DMS 273 (cell line): Measurements from ENCODE around the gene FXYD2.
"Not testable (repeated sequence)": the region's sequence is repeated elsewhere in the genome, so short reads cannot be mapped to it uniquely, and the experiment has no call there.

ENCODE experiments used
- DNase-seq: peaks from one replicate; lab custom pipeline; 2025; ENCODE audit not compliant: unreplicated experiment; lab: John Stamatoyannopoulos, UW

Gene FXYD2

DNA sequence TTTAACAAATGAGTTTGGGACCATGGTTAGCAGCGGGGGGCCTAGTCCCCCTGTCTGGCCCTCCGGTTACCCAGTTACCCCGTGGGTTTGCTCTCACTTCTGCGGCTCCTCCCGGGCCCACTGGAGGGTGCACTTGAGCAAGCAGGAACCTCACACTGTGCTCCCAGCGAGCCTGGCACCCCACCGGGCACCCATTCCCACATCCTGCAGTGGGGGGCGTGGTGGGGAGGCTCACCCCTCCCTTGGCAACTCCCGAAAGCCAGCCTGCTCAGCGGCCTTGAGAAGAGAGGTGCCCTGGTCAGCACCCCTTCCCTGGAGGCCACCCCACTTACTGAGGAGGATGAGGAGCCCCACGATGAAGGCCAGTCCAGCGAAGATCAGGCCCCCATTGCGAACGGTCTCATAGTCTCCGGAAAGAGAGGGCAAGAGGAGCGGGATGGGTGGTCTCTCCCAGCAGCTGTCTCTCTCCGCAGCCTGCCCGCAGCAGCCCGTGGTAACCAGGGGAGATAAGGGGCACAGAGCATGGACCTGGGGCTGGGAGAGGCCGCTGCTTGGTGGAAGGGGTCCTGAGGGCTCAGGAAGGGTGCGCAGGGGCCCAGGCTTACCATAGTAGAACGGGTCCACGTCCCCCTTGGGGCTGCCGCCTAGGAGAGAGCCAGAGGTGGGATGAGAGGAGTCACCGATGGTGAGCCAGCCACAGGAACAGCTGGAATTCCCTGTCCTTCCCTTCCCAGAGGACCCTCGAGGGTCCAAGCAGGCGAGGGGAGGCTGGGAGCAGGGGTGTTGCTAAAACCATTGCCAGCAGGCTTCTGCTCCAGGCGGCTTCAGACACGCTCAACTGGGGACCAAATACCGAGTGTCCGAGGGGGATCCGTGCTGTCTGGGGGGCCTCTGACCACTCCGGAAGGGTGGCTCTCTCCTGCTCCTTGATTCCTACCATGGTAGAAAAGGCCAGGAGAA, 2.2 kb downstream of the FXYD2 start:
- peak; percentile 61 for DNase-seq

DNA sequence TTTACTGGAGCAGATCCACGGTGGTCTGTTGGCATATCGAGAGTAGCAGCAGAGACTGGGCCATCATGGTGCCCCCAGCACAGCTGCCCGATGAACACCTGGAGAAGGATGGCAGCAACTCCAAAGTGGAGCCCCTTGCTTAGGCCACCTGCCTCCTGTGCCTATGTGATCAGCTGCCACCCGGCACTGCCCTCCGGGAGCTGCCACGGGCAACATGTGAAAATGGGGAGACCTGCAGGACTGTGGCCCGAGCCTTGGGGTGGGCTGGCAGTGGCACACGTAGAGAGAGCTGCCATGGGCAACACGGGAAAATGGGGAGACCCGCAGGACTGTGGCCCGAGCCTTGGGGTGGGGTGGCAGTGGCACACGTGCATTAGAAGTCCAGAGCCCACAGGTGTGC, 3.1 kb downstream of the FXYD2 start:
- DNase-seq, result no peak

DNA sequence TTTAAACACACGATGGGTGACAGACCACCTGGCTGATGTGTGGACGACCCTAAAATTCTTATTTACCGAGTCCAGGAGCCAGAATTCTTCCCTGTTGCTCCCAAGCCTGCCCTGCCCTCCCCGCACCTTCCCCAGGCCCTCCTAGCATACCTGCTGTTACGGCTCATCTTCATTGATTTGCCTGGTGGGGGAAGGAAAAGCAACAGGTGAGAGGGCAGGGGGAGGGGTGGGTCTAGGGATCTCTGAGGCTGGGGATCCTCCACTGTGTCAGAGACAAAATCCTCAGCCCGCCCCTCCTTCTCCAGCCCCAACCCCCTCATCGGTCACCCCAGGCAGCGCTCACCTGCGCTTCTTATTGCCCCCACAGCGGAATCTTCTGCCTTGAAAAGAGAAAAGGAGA, 4.0 kb downstream of the FXYD2 start:
- DNase-seq, result no peak

DNA sequence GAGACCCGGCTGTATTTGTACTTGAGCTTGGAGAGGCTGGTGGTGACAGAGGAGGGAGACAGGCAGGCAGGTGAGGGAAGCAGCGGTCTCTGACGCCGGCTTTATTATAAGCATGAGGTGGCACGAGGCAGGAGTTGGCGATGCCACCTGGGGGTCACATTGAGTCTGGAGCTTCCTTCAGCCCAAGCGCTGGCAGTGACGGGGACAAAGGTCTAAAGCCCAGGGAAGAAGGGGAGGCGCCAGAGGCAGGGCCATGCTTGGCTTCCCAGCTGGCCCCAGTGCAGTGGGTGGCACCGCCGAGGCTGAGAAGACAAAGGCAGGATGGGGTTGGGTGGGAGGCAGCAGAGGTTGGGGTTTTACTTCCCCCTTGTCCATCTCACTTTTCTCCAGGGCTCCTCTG, 4.5 kb downstream of the FXYD2 start:
- no peak for DNase-seq

DNA sequence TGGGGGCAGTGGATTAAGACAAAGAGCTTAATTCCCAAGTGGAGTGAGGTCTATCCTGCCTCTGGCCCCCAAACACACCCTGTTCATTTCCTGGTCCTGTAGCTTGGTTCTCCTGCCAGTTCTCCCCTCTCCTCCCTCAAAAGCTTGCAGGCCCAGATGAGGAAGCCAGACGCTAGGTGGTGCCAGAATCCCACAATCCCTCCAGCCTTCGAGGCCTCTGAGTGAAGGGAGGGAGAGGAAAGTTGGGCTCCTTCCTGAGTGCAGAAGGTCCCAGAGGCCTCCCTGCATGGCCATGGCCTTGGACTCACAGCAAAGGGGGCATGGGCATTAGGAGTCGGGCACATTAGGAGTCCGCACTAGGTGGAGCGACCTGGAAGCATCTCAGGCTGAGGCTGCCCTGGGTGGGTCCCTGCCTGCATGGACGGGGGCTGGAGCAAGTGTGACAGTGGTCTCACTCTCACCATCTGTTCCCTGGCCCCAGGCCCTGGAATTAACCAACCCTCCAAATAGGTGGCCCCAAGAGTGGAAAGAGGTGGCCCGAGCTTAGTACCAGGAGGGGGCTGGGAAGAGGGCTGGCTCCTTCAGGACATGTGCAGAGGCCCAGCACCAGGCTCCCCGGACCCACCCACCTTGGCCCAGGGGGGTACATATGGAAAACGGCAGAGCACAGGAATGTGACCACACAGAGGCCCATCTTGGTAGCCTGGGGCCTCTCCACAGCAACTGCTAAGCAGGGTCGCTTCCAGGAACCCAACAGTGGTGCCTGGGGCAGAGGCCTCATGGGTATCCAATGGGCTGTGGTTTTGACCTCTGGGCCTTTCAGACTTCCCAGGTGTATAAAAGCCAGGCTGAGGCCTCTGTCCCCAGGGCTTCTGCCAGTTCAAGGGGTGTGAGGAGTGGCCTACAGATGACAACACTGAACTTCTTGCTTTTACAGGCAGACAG, 5.2 kb downstream of the FXYD2 start:
- DNase-seq, result peak; percentile 84

DNA sequence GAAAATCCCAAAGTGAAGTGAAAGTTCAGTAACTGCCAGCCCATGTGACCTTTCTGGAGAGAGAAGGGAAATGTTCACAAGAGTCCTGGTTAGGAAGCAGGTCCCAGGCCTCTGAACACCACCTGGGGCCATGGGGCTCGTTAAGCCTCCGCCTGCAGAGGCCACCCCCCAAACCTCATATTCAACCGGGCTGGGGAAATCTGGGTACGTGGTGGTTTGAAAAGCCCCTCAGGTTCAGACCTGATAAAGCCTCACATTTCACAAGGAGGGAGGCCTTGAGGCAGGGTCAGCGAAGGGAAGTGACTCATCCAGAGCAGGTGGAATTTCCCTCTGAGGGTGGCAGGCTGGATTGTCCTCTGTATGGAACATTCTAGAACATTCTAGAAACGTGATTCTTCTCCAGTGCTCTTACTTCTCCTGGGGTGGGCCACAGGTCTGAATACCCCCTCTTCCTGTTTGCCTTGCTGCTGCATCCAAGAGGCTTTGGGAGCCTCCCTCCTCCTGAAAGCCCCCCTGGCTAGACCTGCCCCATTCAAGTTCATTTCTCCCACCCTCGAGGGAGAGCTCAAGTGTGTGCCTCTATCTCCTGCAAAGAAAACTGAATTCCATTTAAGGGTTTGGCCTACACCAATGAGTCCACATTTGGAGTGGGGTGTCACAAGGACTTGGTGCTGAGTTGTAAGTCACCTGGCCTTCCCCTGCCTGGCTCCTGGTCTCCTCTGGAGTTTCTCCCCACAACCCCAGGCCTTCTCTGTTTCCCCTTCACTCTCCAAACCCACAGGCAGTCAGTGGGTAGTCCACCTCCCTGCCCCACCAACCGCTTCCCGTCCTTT, 6.3 kb downstream of the FXYD2 start:
- DNase-seq, result no peak

DNA sequence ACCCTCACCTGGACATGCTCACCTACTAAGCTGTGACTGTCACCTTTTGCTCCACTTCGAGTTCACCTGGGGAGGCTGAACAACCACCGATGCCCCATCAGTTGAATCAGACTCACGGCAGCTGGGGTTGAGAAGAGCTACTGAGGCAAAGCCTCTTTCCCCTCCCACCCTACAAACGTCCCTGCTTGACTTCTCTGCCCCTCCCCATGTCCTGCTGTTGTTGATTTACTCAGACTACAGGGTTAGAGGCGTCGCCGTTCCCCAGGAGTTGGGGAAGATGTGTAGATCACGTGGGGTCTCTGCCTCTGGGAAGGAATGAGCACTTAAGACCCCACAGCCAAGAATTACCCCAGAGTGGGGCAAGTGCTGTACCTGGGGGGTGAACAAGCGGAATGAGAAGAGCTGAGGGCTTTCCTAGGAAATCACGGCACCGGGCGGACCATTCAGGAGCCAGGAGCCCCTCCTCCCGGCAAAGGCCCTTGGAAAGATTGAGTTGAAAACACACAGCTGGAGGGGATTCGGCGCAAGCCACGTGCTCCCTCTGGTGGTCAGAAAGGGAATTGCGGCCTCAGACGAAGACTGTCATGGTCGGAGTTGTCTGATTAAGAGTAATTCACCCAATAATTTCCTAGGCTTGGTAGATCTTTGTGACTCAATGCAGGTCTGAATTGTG, 7.0 kb downstream of the FXYD2 start:
- DNase-seq, result peak; percentile 85

DNA sequence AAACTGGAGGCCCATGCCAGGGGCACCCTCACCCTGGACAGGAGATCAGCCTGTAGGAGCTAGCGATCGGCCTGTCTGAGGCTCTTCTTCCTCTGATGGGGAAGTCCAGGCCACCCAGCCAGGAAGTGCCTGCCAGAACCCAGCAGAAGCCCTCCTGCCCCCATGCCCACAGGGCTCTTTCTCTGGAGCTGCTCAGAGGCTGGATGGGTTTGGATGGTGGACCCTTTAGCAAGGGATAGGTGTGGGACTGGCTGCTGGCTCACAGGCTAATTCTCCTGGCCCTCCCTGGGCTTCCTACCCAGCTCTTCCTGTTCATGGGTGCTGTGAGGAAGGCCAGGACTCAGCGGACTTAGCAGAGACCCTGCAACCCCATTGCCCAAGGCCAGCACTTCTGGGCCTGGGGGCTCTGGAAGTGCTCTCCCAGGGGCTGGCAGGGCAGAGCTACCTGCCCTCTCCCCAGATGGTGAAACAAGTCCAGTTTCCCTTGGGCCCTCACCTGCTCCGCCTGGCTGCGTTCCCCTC, 7.6 kb downstream of the FXYD2 start:
- no peak for DNase-seq

DNA sequence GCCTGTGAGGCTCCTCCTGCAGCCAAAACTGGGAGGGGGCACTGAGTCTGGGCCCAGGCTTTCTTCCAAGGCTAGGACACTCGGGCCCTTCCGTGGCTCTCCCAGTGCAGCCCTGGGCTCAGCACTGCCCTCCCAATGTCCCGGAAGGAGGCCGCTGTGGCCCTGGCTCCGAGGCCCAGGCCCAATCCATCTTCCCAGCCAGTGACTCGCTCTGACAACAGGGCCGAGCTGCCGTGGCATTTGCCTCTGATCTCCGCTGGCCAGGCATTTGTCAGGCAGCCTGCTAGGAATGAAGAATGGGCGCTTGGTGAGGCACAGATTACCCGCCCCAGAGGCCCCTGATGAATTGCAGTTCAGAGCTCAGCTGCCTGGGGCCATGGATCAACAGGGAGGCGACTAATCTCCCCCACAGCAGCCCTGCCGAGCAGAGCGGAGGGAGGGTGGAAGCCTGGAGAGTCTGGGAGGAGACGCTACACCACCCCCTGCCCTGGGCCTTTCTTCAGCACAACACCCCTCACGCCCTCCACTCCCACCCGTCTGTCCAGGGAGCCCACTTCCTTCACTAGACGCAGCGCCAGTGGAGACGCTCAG, 8.3 kb downstream of the FXYD2 start:
- DNase-seq, result no peak

DNA sequence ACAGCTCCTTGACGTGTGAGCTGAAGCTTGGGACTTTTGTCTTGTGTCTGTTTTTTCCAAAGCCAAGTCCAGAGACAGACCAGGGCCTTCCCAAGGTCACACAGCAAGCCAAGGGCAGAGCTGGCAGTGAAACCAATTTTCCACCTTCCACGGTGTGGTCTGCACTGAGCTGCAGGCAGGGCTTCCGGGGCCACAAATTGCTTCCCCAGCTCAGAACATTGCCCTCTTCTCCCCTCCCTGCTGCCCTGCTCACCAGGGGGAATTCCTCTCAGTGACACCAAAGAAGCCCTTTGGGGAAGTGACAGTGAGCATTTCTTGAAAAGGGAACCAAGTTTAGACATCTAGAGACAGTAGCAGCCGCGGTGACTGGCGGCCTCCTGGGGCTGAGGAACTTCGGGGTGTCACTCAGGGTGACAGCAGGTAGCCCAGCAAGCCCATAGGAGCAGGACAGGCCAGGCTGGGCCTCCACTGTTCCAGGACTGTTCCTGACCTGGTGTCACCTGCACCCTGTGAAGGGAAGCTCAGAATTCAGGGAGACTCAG, 9.2 kb downstream of the FXYD2 start:
- DNase-seq, result no peak

DNA sequence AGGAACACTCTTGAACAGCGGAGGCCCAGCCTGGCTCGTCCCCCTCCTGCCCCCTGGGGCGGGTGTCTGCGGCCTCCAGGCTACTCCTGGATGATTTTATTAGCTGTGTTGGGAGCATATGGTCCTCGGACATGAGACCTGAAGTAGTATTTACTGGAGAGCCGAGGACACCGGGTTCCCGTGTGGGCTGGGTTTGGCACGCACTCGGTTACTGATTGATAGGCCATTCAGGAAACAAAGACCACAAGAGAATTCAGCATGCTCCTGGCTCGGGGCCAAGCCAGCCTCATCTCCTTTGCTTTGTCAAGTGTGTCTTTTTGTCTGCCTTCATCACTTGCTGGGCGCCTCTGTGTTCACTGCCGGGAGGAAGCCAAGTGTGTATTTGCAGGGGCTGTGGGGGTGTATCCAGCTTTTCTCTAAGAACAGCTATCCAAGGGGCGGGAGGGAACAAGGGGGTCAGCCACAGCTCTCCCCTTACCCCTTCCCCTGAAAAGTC, 9.7 kb downstream of the FXYD2 start:
- DNase-seq, result no peak

DNA sequence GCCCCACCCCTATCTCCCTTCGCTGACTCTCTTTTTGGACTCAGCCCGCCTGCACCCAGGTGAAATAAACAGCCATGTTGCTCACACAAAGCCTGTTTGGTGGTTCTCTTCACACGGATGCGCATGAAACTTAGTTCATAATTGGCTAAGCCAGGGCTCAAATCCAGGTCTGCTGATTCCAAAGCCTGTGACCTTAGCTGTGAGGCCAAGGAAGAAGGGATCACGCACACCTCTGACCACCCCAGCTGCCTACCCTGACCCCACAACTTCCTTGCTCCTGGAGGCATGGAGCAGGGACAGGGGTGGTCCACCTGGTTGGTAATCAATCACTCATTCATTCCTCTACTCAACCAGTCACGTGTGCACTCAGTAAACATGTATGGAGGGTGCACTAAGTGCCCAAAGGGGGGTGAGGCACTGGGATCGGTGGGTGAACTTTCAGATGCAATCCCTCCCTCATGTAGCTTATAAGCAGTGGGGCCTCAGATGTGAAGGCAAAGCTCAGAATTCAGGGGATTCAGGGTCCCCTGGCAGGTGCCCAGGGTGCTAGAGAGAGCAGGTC, 10.3 kb downstream of the FXYD2 start:
- DNase-seq, result no peak

DNA sequence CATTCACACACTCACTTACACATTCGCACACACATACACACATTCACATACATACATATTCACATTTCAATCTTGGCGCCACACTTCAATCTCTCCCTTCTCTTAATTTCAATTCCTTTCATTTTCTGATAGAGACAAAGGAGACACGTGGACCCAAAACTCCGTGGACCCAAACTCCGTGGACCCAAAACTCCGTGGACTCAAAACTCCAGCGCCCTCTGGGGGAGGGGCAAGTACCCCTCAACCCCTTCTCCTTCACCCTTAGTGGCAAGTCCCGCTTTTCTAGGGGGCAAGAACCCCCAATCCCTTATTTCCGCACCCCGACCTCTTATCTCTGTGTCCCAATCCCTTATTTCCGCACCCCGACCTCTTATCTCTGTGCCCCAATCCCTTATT, 14.5 kb downstream of the FXYD2 start:
- not testable (repeated sequence) for DNase-seq

DNA sequence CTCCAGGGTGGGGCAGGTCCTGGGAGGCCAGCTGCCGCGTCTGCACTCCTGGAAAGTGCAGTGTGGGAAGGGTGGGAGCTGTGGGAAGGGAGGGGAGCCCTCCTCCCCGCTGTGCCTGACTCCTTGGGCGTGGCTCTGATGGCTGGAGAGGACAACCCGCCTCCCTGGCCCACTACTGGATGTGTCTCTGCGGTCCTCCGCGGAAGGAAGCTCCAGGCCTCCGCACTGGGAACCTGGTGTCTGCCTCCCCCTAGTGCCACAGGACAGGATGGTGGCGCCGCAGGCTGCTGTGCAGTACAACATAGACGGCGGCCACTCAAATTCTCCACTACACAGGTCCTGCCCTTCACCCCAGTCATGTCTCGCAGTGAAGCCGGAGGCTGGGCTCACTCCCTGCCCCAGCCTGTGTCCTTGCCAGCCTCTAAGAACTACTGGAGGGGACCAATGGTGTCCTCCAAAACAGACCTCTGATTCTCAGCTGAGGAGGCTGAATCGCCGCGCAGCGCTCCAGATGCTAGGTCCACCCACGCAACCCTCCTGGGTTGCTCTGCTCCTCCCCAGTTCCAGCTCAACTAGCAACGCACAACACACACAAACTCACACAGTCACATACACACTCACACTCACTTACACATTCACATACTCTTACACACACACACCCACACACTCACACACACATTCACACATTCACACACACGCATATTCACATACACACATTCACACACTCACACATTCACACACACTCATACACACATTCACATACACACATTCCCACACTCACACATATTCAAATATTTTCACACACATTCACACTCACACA, 15.1 kb downstream of the FXYD2 start:
- peak; percentile 80 for DNase-seq

DNA sequence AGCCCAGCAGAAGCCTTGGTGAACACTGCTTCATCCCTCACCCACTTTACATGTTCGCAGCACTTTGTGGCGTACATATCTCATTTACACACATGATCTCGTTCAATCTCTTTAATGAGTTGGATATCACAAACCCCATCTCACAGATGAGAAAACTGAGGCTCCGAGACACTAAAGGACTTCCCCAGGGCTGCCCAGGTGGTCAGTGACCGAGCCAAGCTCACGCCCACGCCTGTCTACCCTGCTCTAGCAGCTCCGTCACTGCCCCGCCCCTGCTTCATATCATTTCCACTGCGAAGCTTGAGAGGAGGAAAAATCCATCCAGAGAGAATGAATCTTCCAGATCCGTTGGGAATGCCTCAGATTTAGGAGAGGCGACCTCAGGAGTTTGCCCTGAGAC, 15.8 kb downstream of the FXYD2 start:
- DNase-seq, result no peak

DNA sequence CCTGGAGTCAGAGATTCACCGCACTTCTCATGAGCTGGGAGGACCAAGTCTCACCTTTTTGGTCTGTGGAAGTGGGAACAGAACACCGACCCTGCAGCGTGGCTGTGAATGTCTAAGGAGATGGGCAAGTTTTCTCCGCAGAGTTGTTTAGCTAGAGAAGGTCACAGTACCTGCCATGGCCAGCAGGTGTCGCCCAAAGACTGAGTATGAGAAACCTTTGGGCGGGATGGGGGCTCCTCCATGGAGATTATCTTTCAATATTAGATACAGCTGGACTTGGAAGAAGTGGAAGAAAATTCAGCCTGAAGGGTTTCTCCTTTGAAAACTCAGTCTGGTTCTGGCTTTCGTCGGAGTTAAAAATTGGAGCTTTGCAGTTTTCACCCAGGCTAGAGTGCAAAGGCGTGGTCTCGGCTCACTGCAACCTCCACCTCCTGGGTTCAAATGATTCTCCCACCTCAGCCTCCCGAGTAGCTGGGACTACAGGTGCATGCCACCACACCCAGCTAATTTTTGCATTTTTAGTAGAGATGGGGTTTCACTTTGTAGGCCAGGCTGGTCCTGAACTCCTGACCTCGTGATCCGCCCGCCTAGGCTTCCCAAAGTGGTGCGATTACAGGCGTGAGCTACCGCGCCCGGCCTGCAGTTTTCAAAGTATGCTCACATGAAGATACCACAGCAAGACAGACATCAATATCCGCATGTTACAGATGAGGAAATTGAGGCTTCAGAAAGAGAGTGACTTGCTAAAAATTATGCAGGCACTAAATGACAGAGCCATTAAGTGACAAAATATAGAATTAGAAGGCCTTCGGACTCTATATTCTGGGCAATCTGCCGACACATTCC, 16.8 kb downstream of the FXYD2 start:
- DNase-seq, result peak; percentile 82

DNA sequence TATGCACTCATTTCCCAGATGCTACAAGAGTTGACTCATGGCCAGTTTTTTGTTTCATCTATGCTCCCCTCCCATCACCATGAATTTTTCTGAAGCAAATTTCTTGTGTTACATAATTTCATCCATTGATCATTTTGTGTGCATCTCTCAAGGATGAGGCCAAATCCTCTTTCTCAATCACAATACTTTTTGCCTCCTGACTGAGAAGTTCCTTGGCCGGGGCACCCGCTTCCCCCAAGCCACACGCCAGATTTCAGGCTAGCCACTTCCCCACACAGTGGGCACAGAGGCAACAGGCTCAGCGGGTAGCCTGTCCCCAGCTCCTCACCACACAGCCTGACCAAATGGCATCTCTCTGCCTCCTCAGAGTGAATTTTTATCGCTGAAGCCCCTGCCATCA, 17.7 kb downstream of the FXYD2 start:
- DNase-seq, result no peak
